HG03469 (cell line): ENCODE data around the gene HPCAL4.

Source experiments
- ATAC-seq: cut with Tn5 transposase; IDR thresholded peaks from one replicate; pipeline ENCODE4 v1.9.1; 2021; ENCODE audit warnings: mild to moderate bottlenecking, moderate library complexity, moderate number of reproducible peaks; ENCODE audit not compliant: unreplicated experiment

The HPCAL4 gene

DNA sequence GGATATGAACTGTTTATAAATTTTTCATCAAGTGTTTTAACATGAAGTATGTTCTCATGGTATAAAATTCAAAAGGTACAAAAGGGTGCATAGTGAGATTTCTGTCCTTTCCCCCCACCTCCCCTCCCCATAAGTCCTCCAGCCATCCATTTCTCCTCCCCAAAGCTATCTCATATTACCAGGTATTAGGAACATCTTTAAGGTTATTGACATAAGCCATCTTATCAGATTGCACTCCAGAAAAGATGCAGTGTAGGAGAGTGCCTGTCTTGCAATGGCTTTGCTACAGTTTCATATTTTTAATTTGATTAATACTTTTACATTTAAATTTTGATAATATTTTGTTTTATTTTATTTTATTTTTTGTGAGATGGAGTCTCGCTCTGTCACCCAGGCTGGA, 13.5 kb upstream of the HPCAL4 start:
- no peak for ATAC-seq

DNA sequence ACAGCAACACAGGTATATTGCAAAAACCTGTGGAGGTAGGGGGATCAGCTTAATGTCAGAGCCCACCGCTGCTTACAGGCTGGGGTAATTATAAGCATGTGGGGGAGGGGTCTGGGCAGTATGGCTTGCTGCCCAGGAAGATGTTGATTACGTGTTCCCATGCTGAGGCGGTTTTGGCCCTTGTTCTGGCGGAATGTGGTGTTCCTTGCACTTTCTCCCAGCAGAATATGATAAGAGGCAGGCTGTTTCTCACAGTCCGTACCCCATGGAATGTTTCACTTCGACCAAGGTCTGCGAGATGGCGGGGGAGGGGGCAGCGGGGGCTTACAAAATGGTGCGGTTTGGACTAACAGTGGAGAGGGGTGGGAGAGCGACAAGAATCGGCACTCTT, 9.8 kb upstream of the HPCAL4 start:
- ATAC-seq, result no peak

DNA sequence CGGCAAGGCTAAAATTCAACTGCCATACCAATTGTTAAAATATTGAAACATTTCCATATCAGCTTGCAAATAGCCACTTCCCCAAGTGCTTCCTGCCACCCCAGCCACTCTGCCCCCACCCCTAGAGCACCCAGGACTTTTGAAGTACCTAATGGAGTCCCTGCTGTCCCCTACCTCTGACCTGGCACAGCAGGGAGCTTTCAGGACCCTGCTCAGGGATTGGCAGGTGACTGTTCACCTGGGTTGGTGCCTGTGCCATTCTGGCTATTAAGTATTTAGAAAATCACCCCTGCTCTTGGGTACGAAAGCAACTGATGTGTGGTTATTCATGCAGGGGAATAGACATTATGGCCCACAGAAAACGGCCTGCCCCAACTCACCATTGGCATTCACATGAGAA, 9.1 kb upstream of the HPCAL4 start:
- ATAC-seq, result no peak

DNA sequence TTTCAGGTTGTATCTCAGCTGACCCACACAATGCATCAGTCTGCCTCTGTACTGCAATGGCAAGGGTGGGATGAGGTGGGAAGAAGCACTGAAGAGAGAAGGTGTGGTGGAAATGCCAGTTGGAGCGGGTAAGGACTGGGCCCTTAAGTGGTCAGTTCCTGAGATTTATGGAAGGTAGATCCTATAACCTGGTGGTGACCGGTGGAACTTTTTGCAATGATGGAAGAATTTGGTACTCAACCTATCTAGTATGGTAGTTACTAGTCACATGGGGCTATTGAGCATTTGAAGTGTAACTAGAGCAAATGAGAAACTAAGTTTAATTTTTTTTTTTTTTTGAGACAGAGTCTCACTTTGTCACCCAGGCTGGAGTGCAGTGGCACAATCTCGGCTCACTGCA, 8.2 kb upstream of the HPCAL4 start:
- ATAC-seq, result no peak

DNA sequence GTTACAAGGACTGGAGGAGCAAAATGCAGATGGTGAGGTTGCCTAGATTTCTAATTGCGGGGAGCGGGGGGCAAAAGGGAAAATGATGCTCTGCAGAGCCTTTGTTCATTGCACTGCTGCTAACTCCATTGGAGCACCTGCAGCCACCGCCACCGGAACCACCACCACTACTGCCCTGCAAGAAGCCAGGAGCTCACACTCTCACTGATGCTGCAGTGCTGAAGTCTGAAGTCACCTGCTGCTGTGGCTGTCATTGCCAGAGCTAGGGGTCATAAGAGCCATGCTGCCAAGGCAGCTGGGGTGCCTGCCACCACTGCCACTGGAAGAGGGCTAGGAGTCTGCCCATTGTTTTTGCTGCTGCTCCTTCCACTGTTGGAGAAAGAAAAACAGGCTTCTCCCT, 7.3 kb upstream of the HPCAL4 start:
- no peak for ATAC-seq

DNA sequence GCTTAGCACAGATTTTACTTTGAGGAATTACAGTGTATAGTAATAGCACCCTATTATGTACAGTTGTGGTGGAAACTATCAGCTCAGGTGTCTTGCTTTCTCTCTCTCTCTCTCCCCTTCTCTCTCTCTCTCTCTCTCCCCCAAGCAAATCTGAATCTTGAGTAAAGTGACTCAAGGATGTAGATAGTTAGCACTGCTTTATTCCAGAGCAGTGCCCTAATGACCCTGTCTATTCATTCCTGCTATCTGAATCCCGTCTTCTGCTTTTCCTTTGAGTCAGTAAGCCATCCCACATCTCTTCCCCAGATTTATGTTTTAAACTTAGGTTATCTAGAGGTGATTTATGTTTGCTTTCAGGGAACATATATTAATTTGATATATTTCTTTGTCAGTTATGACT, 5.2 kb upstream of the HPCAL4 start:
- ATAC-seq, result no peak

DNA sequence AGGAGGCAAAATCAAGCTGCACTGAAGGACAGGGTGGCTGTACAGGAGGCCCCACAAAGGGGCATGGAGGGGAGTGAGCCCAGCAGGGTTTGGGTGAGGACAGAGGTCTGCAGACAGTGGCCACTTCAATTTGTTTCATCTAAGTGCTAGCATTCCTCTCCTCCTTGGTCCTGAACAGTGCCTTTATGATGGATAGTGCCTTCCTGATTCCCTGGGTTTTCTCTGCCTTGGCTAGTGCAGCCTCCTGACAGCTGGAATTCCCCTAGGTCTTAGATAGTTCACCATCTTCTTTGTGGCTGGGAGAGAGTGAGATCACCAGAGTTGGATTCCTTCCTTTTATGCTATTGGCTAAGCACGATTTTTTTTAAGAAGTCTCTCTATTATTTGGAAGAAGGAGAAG, 3.8 kb upstream of the HPCAL4 start:
- ATAC-seq, result no peak

DNA sequence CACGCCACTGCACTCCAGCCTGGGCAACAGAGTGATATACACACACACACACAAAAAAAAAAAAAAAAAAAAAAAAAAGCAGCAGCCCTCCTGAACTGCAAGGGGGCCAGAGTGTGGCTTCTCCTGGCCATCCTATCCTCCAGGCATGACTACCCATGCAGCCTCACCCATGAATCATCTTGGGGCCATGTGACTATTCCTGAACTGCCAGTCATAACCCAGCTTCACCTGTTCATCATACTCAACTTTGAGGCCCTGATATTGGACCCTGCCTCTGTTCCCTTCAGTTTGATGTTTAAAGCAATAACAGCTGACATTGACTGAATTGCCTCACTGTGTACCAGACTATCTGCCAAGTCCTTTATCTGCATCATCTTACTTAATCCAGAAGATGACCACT, 2.8 kb upstream of the HPCAL4 start:
- no peak for ATAC-seq

DNA sequence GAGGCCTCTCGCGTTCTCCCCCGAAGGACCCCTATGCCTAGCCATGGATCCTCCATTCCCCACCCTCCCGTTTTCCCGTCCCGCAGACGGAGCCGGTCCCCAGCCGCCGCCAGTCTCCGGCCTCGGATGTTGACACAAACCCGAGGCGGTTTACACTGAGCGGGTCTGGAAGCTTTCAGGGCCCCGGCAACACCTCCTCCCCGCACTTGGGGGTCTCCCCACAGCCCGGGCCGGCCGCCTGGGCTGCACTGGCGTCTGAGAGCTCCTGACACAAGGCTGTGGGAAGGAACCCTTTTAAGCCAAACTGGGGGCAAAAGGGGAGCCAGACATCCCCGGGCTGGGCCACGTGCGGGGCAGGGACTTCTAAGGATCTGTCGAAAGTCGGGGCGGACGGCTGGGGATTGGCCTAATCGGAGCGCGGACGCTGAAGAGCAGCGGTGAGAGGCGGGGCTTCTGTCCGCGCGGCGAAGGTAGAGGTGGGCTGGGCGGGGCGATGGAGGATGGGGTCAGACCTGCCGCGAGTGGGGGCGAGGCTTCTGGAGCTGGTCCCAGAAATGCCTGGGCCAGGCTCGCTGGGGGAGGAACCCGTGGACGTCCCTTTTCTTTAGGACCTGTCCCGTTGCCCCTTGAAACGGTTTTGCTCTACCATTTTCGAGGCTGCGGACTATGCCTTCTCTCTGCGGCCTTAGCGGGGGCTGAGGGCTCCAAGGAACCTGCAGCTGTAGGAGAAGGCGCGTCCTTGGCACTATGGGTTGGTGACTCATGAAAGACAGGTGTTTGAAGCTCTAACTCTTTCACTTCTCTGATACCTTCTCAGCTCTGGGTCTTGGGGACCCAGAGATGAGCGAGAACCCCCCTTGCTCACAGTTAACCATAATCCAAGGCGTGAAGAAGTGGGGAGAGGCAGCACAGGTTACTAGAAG, 1.2 kb upstream of the HPCAL4 start:
- ATAC-seq, result no peak

DNA sequence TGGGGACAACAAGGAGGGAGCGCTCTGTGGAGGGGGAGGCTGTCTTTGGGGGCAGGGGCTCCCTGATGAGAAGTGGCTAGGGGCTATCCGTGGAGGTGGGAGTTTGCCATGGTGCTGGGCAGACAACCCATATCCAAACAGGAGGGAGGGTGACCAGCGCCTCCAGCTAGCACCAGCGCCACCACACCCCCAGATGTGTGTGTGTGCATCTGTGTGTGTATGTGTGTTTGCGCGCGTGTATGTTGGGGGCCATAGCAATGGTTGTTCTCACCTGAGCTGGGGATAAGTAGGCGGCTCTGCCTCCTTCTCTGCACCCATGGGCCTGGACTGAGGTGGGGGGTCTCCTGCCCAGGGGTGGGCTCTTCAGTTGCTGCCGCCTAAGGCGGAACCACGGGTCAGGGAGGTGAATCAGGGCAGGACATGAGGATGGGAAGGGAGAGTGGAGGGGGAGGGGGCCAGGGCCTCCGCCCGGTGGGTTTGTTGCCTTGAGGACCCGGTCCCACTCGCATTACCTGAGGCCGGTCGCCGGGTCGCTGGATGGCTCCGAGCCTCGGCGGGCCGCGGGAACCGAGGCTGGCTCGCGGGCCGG, 345 bp downstream of the HPCAL4 start:
- ATAC-seq, result no peak

DNA sequence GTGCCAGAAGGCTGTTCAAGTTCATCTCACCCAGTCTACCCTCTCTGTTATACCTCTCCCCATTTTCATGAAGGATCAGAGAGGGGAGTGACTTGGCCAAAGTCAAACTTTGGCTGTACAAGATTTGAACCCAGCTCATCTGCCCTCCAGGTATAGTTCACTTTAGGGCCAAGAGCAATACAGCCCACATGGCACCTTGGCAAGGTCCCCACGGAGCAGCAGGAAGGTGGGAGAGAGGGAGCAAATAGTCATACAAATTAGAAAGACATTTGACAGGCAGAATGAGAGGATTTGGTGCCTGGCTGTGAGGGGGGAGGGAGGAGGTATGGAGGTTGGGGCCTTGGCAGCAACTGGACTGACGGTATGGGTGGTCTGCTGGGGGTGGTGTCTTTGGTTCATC, 1.0 kb downstream of the HPCAL4 start:
- no peak for ATAC-seq

DNA sequence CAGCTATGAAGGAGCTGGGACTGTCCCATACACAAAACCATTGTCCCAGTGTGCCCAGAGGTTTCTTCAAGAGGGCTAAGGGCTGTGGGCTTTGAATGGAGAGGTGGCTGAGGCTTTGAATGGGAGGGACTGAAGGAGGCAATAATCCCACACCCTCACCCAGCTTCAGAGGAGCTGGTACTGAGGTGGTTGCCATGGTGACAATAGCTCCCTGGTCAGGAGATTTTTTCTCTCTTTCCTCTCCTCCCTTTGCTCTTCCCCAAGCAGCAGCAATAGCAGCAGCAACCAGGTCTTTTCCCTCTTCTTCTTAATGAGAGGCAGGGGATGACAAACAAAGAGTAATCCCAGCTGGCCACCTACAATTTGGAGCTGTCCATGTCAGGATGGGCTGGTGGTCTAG, 1.6 kb downstream of the HPCAL4 start:
- ATAC-seq, result no peak

DNA sequence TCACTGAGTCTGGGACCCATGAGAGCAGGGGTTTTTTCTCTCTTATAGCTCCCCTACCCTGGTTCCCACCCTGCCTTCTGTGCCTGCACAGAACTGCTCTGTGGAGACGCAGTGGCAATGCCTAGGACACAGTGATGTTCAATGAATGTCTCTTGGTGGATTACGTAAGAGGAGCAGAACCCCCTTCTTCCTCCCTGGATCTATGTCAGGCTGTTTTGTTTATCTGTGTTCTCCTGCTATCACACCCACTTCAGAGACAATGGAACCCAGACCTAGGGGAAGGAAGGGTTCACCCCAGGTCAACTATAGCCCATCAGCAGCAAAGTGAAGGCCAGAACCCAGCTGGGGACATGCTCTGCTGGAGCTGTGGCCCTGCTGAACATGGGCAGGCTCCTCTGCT, 2.0 kb downstream of the HPCAL4 start:
- ATAC-seq, result no peak

DNA sequence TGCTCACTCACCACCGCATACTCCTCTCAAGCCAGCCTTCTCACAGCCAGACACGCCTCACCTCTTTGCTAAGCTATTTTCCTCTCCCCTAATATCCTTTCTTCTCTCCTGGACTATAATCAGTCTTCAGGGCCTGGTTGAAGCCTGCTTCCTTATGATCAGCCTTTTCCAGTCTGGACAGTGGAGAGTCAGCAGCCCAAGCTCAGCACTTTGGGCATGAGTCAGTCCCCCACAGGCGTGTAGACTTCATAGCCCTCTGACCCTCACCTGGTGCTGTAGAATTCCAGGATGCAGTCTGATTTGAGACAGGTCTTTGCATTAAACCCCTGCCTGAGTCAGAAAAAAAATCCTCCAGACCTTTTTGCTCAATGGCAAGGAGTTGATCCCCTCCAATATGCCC, 2.5 kb downstream of the HPCAL4 start:
- no peak for ATAC-seq

DNA sequence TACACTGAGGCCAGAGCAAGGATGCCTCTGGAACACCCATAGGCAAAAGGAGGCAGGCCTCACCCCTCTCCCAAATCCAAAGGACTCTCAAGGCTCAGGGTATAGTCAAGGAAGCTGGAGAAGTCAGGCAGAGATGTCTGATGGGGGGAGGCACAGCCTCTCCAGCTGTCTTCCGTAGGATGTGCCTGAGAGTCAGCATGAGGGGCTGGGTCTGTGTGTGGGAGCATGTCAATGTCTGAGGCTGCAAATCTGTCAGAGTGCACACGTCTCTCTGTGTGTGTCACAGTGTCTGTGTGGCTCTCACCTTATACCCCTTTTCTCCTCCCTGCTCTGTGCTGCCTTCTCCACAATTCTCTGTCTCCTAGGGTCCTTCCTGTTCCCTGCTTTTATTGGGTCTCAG, 4.0 kb downstream of the HPCAL4 start:
- no peak for ATAC-seq

DNA sequence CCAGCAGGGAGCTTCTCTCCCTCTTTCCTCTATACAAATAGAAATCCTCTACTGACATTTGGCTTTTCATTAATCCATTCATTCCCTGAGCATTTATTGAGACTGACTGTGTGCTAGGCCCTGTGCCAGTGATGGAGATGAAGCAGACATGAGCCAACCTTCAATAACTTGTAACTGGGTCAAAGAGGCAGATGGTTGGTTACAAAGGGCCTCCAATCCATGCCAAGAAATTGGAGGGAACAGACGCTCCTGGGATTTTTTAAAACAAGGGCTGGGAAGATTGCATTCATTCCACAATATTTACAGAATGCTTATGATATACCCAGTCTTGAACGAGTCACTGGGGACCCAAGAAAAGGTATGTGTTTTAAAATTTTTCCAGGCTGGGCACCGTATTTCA, 6.2 kb downstream of the HPCAL4 start:
- ATAC-seq, result no peak

DNA sequence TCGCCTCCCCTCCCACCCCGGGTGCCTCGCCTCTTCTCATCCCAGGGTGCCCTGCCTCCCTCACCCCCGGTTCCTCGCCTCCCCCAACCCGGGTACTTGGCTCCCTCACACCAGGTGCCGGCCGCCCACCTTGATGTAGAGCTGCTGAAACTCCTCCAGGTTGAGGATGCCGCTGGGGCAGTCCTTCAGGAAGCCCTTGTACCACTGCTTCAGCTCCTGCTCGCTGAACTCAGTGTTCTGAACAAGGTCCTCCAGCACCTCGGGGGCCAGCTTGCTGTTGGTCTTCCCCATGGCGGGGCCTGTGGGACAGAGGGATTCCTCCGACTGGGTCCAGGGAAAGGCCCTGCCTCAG, 6.9 kb downstream of the HPCAL4 start:
- ATAC-seq, result no peak

DNA sequence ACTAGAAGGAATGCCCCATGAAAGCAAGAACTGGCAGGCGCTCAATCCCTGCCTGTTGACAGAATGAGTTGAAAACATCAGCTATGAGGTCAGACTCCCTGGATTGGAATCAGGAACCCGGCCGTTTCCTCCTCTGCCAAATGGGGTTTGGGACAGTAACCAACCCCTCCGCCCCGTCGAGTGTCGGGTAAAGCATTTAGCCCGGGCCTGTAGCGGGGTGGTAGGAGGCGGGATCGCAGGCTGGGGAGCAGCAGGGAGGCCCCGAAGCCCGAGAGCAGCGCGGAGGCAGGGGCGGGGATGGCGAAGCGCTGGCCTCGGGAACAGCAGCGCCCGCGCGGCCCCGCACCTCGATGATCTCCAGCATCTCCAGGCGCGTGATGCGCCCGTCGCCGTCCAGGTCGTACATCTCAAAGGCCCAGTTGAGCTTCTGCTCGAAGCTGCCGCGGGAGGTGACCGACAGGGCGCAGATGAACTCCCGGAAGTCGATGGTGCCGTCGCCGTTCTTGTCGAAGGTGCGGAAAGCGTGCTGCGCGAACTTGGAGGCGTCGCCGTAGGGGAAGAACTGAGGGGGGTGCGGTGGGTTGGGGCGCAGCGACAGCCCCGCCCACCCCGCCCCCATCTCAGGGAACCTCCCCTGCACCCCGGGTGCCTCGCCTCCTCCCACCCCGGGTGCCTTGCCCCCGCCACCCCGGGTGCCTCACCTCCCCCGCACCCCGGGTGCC, 7.5 kb downstream of the HPCAL4 start:
- no peak for ATAC-seq

DNA sequence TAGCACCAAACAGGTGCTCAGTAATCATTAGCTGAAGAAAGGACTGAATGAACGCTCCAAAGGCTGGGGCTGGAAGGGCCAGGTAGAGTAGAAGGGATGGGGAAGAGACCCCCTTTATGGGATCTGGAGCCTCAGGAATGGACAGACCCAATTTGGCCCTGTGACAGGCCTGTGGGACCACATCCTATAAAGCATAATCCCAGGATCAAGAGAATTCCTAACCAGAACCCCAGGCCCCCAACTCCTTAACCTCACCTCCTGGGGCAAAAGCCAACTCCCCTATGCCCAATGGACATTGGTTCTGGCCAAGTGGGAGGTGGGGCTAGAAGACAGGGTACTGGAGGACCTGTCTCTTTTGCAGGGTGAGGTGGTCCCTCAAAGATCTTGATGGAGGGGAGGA, 9.2 kb downstream of the HPCAL4 start:
- no peak for ATAC-seq

DNA sequence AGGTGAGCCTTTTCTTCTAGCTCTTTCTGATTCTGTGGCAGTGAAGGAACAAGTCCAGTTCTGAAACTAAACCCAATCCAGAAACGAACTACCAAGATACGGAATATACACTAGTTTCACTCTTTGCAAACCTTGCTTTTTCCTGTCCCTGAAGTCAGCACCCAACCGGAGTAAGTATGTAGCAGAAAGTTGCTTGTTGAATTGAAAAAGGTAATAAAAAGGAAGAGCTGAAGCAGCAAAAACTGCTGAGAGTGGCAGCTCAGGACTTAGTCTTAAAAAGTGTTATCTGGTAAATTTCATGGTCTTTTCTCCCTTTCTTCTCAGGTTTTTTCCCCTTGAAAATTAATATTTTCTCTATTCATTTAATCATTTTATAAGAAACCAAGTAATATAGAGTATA, 9.9 kb downstream of the HPCAL4 start:
- ATAC-seq, result no peak

DNA sequence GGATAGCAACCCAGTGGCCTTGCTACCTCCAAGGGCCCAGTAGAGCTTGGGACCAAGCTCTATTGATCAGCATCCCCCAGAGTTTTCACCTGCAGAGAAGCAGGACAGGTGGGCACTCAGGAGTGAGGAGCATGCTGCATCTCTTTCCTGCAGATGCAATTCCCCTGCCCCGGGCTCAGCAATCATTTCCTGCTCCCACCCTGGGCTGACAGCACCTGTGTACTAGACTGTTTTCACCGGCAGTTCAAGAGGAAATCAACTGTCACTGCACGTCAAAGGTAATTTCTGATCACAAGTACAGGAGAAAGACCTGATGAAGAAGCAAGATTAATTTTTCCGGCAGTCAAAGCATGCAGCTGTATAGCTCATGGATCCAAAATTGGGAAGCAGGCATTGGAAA, 10.5 kb downstream of the HPCAL4 start:
- ATAC-seq, result no peak

DNA sequence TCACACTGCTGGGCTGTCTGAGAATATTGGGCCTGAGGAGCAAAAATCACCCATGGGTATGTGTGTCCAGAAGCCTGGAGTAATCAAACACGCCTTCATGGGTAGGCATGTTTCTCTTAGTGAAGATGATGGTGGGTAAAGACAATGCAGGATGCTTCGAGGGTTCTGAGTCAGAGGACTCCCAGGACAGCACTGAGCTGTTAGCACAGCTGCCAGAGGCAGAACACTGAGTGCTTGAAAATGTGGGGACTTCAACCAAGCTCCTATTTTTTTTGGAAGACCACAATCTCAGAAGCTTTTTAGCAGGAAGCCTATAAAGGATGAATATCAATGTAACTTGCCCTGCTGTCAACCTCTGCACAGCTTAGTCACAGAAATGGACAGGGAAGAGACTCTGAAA, 11.4 kb downstream of the HPCAL4 start:
- ATAC-seq, result no peak
